Neural progenitor cell (in vitro differentiated cells): ENCODE measurements around the gene PSME4. TPM values are rescaled to one million over a fixed set of nuclear protein-coding genes. Genes with fewer than 3 reads are reported as not detected.

Source experiments
- DNase-seq: peaks from one replicate; pipeline ENCODE4 v3.0.0-alpha.2; 2016; ENCODE audit warnings: low spot score
- H2AFZ ChIP-seq: fragments of 200-600 bp; sonication (generic); replicated peaks from 2 replicates; pipeline ENCODE4 v1.6.1; 2016; ENCODE audit warnings: antibody characterized with exemption
- H3F3A ChIP-seq: fragments of 200-600 bp; sonication (generic); 2 replicates; pipeline ENCODE4 v1.6.1; 2016; ENCODE audit warnings: antibody characterized with exemption, low read depth
- H3K27ac ChIP-seq: fragments of 200-600 bp; sonication (generic); 2 replicates; pipeline ENCODE4 v1.5.1; 2016; ENCODE audit warnings: mild to moderate bottlenecking
- H3K27me3 ChIP-seq: fragments of 200-600 bp; sonication (generic); 2 replicates; pipeline ENCODE4 v1.6.1; 2016; ENCODE audit warnings: mild to moderate bottlenecking, moderate library complexity
- H3K36me3 ChIP-seq: fragments of 200-600 bp; sonication (generic); 2 replicates; pipeline ENCODE4 v1.5.1; 2016
- H3K4me1 ChIP-seq: fragments of 200-600 bp; sonication (generic); 2 replicates; pipeline ENCODE4 v1.6.1; 2016; ENCODE audit warnings: mixed run types
- H3K4me2 ChIP-seq: fragments of 200-600 bp; sonication (generic); 2 replicates; pipeline ENCODE4 v1.6.1; 2016
- H3K4me3 ChIP-seq: fragments of 200-600 bp; sonication (generic); 2 replicates; pipeline ENCODE4 v1.5.1; 2016
- H3K79me2 ChIP-seq: fragments of 200-600 bp; sonication (generic); 2 replicates; pipeline ENCODE4 v1.6.1; 2016; ENCODE audit warnings: low read depth
- H3K9ac ChIP-seq: fragments of 200-600 bp; sonication (generic); 2 replicates; pipeline ENCODE4 v1.6.1; 2016
- H3K9me3 ChIP-seq: fragments of 200-600 bp; sonication (generic); 2 replicates; pipeline ENCODE4 v1.5.1; 2016; ENCODE audit warnings: low read depth
- H4K20me1 ChIP-seq: fragments of 200-600 bp; sonication (generic); 2 replicates; pipeline ENCODE4 v1.6.1; 2016; ENCODE audit warnings: low read depth
- H3K27ac Mint-ChIP-seq: 3 replicates; pipeline ENCODE4 v1.8.0; 2021; ENCODE audit warnings: mixed read lengths
- H3K27me3 Mint-ChIP-seq: 2 replicates; pipeline ENCODE4 v1.8.0; 2022; ENCODE audit warnings: low read depth, mild to moderate bottlenecking, inconsistent platforms, moderate library complexity, mixed read lengths; ENCODE audit not compliant: insufficient read depth
- H3K36me3 Mint-ChIP-seq: 3 replicates; pipeline ENCODE4 v1.8.0; 2021; ENCODE audit warnings: mixed read lengths
- H3K4me1 Mint-ChIP-seq: 3 replicates; pipeline ENCODE4 v1.8.0; 2021; ENCODE audit warnings: mixed read lengths
- H3K4me3 Mint-ChIP-seq: 3 replicates; pipeline ENCODE4 v1.8.0; 2021; ENCODE audit warnings: mild to moderate bottlenecking, moderate library complexity, mixed read lengths
- H3K9me3 Mint-ChIP-seq: 3 replicates; pipeline ENCODE4 v1.8.0; 2020; ENCODE audit warnings: mixed read lengths
- EZH2 ChIP-seq: fragments of 200-600 bp; sonication (generic); IDR thresholded peaks from 2 replicates; pipeline ENCODE4 v1.6.1; 2017; ENCODE audit warnings: antibody characterized with exemption, mild to moderate bottlenecking, moderate library complexity
- EZH2phosphoT487 ChIP-seq: fragments of 200-600 bp; sonication (generic); IDR thresholded peaks from 2 replicates; pipeline ENCODE4 v1.6.1; 2017; ENCODE audit warnings: antibody characterized with exemption
- total RNA-seq: library from RNA; depleted of rRNA; stranded (reverse); fragments of >200 nt; gene quantifications from 2 replicates; pipeline ENCODE4 v1.2.3, GENCODE V29; 2015; ENCODE audit warnings: low replicate concordance
- TF ChIP-seq, protein P1 (sequence below): fragments of 200-600 bp; sonication (generic); IDR thresholded peaks from 2 replicates; pipeline ENCODE4 v1.5.1; 2017; ENCODE audit warnings: antibody characterized with exemption, mild to moderate bottlenecking

Gene PSME4
- total RNA-seq, 1 donor from 2014 or later = 72.1 TPM

DNA sequence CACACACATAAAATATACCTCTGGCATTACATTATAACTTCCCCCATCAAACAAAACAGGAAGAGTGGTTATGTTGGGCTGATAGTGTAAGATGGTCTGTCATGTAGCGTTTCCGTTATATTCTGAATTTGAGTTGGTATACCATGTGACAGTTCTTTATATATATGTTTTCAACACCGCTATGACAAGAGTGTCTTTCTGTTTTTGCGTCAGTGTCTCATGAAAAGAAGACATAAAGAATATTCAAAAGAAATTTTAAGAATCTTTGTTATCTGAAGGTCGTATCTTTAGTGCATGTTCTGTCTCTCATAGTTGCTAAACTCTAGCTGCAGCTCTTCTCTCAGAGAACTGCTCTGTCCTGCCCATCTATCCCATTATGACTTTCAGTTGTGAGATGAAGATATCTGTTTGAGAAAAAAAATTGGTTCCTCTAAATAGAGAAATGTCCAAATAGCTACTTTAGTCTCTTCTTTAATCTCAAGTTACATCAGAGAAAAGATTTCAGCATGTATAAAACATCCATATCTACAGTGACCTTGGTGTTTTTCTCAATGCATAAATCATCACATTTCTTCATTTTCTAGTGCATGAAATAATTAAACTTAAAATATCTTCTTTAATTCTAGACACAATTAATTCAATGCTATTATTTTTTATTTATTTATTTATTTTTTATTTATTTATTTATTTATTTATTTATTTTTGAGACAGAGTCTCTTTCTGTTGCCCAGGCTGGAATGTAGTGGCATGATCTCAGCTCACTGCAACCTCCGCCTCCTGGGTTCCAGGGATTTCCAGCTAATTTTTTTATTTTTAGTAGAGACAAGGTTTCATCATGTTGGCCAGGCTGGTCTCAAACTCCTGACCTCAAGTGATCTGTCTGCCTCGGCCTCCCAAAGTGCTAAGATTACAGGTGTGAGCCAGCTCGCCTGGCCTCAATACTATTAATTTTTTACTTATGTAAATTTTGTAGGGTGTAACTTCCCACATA is 24.3 kb upstream of the PSME4 start:
- H3K27ac Mint-ChIP-seq = no peak overlapping the region
- no peak overlapping the region for H3K4me3 Mint-ChIP-seq
- H3K4me1 ChIP-seq = no peaks in the 10 kb centered on the region
- peaks cover 5% of the 10 kb centered on the region for H3K27me3 Mint-ChIP-seq
- H3K36me3 ChIP-seq = no peaks in the 10 kb centered on the region
- no peak overlapping the region for H3K27ac ChIP-seq
- no peaks in the 10 kb centered on the region for H4K20me1 ChIP-seq
- no peaks in the 10 kb centered on the region for H3K9me3 ChIP-seq
- no peak overlapping the region for H3K4me3 ChIP-seq
- TF ChIP-seq, protein P1, sequence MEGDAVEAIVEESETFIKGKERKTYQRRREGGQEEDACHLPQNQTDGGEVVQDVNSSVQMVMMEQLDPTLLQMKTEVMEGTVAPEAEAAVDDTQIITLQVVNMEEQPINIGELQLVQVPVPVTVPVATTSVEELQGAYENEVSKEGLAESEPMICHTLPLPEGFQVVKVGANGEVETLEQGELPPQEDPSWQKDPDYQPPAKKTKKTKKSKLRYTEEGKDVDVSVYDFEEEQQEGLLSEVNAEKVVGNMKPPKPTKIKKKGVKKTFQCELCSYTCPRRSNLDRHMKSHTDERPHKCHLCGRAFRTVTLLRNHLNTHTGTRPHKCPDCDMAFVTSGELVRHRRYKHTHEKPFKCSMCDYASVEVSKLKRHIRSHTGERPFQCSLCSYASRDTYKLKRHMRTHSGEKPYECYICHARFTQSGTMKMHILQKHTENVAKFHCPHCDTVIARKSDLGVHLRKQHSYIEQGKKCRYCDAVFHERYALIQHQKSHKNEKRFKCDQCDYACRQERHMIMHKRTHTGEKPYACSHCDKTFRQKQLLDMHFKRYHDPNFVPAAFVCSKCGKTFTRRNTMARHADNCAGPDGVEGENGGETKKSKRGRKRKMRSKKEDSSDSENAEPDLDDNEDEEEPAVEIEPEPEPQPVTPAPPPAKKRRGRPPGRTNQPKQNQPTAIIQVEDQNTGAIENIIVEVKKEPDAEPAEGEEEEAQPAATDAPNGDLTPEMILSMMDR = no peak
- TF ChIP-seq EZH2 = no peak
- no peak for TF ChIP-seq EZH2phosphoT487
- H2AFZ ChIP-seq = no peak overlapping the region
- H3K9me3 Mint-ChIP-seq = peaks cover 3% of the 10 kb centered on the region
- no peaks in the 10 kb centered on the region for H3K4me1 Mint-ChIP-seq
- DNase-seq = no peak
- no peaks in the 10 kb centered on the region for H3K27me3 ChIP-seq
- no peaks in the 10 kb centered on the region for H3K79me2 ChIP-seq
- H3K4me2 ChIP-seq = no peak overlapping the region
- peaks cover 3% of the 10 kb centered on the region for H3K36me3 Mint-ChIP-seq
- H3F3A ChIP-seq = no peaks in the 10 kb centered on the region
- no peak overlapping the region for H3K9ac ChIP-seq

DNA sequence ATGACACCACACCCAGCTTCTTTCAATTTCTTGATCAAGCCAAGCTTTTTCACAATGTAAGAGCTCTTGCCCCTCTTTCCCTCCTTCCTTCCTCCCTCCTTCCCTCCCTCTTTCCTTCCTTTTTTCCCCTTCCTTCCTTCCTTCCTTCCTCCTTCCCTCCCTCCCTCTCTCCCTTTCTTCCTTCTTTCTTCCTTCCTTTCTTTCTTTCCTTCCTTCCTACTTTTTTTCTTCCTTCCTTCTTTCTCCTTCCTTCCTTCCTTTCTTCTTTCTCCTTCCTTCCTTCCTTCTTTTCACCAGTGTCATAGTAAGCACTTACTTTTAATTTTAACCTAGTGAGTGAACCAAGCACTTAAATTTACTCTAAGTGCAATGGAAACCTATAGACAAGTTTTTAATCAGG is 21.2 kb upstream of the PSME4 start:
- H3K27ac Mint-ChIP-seq = no peak overlapping the region
- Histone ChIP-seq H3K79me2 (no peaks in the 10 kb centered on the region), H3K36me3 (no peaks in the 10 kb centered on the region), H3K27ac (no peak overlapping the region), H4K20me1 (no peaks in the 10 kb centered on the region), H2AFZ (no peak overlapping the region), H3K4me1 (no peaks in the 10 kb centered on the region), H3K27me3 (no peaks in the 10 kb centered on the region), H3K9me3 (no peaks in the 10 kb centered on the region), H3F3A (no peaks in the 10 kb centered on the region), H3K4me2 (no peak overlapping the region), H3K9ac (no peak overlapping the region), H3K4me3 (no peak overlapping the region)
- H3K4me1 Mint-ChIP-seq = no peaks in the 10 kb centered on the region
- peaks cover 3% of the 10 kb centered on the region for H3K9me3 Mint-ChIP-seq
- H3K36me3 Mint-ChIP-seq = peaks cover 3% of the 10 kb centered on the region
- TF ChIP-seq, protein P1 = no peak
- TF ChIP-seq EZH2 = no peak
- TF ChIP-seq EZH2phosphoT487 = no peak
- no peak for DNase-seq
- peaks cover 5% of the 10 kb centered on the region for H3K27me3 Mint-ChIP-seq
- H3K4me3 Mint-ChIP-seq = no peak overlapping the region

DNA sequence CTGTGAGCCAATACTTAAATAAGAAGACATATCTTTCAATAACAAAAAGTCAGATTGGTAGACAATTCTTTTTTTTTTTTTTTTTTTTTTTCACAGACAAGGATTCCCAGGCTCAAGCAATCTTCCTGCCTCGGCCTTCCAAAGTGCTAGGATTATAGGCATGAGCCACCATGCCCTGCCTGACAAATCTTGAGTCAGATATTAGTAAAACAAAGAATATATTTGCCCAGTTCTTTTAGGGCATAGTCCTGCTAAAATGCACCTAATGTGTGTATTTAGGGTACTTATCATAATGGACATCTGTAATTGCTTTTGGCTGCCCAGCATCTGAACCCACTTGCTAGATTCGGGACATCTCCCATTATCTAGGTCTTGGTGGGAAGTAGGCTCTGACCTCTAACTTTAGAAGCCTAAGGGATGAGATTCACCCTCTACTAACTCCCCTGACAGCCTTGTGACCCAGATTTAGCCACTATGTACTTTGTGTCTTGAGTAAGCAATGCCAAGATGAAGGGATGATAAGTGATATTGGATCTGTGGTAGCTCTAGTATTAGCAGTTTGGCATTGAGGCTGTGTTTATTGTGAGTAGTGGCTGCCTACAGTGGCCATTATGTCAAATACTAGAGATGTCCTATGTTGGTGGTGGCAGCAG is 18.5 kb upstream of the PSME4 start:
- no peaks in the 10 kb centered on the region for H3F3A ChIP-seq
- H3K36me3 Mint-ChIP-seq = peaks cover 5% of the 10 kb centered on the region

More for the DNA sequence above, 18.5 kb upstream of the PSME4 start:
- Histone ChIP-seq H2AFZ (no peak overlapping the region), H3K4me1 (no peaks in the 10 kb centered on the region), H3K36me3 (no peaks in the 10 kb centered on the region), H3K79me2 (no peaks in the 10 kb centered on the region), H3K9ac (no peak overlapping the region), H3K9me3 (no peaks in the 10 kb centered on the region), H3K27ac (no peak overlapping the region), H4K20me1 (no peaks in the 10 kb centered on the region), H3K4me2 (no peak overlapping the region), H3K27me3 (no peaks in the 10 kb centered on the region), H3K4me3 (no peak overlapping the region)
- no peak overlapping the region for H3K27ac Mint-ChIP-seq
- DNase-seq = no peak
- no peak overlapping the region for H3K4me3 Mint-ChIP-seq
- H3K4me1 Mint-ChIP-seq = no peaks in the 10 kb centered on the region
- peaks cover 5% of the 10 kb centered on the region for H3K27me3 Mint-ChIP-seq
- peaks cover 3% of the 10 kb centered on the region for H3K9me3 Mint-ChIP-seq
- no peak for TF ChIP-seq EZH2phosphoT487
- TF ChIP-seq EZH2 = no peak
- TF ChIP-seq, protein P1 = no peak
